GM12872 (cell line): Measurements from ENCODE around the gene ULK3.

Experiments
- CTCF ChIP-seq: IDR thresholded peaks from 3 replicates; pipeline ENCODE4 v1.5.1; 2011; ENCODE audit warnings: low read depth, mild to moderate bottlenecking, low read length, moderate library complexity; ENCODE audit not compliant: insufficient read depth

Gene ULK3

DNA sequence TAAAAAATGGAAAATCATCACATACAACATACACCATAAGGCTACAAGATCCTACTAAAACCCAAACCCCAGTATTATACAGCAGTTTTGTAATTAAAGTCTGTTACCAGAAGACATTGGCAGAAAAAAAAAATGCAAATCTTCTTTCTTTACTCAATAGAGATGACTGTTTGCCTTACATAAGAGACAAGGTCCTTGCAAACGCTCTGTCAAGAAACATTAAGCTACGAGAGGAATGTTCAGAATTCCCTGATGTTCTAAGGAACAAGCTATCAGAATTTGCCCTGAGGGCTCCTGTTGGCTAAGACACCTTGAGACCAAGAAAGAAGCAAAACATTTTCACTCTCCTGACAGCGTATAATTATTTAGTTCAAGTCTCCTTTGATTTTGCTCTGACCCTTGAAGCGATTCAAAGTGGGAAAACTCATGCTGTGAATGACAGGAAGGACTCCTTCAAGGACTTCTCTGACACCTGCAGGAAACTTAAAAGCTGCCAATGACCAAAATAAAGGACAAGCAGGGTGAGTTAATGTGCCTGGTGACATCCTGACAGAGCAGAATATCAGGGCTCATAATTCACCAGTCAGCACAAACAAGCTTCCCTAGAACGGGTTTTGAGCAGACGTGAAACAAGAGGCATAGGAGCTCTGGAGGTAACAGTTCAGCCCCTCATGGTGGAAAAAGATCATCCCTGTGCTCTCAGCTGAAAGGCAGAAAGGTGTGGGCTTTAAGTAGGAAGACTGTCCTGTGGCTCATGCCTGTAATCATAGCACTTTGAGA lies 27.7 kb upstream of the ULK3 start:
- no peak for TF ChIP-seq CTCF

GRCh38 chr15:74869726-74870407 lies 26.9 kb upstream of the ULK3 start:
- no peak for TF ChIP-seq CTCF

GRCh38 chr15:74869372-74869725 lies 26.4 kb upstream of the ULK3 start:
- TF ChIP-seq CTCF: no peak

DNA sequence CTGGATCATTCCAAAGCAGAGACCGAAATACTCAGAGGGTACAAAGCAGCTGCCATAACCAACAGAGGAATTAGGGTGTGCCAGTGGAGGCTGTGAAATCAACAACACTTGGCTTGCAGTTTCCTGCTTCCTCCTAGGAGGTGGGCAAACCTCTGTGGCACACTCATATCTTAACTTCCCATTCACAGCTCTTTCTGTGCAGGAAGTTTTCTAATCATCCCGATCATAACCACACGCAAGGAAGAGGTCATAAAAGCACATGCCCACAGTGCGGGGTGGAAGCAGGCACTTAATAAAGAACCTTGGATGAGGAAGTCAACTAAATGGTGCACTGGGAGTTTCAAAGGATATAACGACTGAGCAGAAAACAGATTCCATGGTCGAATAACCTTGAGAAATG lies 25.1 kb upstream of the ULK3 start:
- no peak for TF ChIP-seq CTCF

DNA sequence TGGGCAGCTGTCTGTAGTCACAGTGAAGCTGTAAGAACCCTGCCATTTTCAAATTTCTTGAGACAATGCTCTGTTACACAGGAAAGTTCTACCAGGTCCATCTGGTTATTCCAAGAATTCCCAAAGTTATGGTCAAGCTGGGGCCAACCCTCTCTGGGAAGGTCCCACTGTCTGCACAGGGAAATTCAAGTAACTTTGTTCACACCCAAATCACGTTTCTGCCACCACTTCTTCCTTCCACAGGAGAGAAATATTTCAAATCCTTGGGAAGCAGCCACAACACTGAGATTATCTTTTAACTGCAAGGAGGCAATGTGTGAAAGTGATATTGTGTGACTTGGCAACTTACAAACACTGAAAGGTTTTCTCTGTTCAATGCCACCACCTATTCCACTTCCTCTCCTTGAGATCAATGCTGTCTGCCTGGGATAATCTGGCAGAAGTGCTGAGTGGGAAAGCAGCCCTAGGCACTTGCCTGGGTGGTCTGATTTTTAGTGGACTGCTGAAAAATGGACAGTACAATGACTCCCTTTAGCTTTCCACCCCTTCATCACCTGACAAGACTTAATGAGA lies 24.6 kb upstream of the ULK3 start:
- TF ChIP-seq CTCF: no peak

DNA sequence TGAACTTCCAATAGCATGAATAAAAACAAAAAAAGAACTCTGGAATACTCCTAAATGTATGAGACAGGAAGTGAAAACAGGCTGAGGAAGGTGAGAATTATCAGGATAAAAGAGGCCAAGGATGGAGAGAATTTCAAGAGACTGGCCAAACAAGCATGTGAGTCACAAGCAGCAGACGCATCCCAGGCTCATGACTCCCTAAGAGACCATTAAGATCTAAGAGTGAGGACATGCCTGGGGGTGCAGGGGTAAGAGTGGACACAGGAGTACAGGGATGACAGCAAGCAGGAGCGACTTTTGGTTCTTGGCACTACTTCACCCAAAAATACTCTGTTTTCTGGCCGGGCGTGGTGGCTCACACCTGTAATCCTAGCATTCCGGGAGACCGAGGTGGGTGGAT lies 23.1 kb upstream of the ULK3 start:
- TF ChIP-seq CTCF: no peak

GRCh38 chr15:74865316-74865715 lies 22.4 kb upstream of the ULK3 start:
- TF ChIP-seq CTCF: no peak
